ENCODE measurements around the gene SDR42E2.

DNA sequence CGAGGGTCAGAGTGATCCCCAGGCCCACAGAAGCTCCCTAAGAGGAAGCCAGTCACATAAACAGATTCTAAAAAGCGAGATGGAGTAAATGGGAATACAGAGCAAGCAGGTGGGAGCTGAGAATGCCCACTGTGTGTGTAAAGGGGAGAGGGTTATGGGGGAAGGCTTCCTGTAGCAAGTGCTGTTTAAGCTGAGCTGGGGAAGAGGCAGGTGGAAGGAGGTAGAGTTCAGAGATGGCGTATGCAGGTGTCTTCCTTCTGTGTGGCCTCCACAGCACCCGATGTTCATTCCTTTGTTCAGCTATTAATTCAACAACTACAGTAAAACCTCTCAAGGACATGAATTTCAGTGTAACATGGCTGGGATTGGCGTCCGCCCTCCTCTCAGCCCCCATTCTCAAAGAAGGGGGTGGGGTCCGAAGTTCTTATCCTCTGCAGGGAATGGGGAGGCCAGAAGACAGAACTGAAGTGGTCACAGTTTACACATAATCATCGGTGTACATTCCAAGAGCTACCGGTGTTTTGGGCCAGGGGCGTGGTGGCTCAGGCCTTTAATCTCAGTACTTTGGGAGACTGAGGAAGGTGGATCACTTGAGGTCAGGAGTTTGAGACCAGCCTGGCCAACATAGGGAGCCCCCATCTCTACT, 45.5 kb downstream of the SDR42E2 start:
- TF ChIP-seq CTCF (IDR thresholded peaks at IDR 0.05) (no peak), POLR2AphosphoS5 (IDR thresholded peaks at IDR 0.05) (no peak), POLR2A (IDR thresholded peaks at IDR 0.05) (no peak)
